Hematopoietic multipotent progenitor cell treated with erythropoietin and hydrocortisone succinate and interleukin-3 and kit ligand, for 17 days (in vitro differentiated cells): ENCODE data around the gene OCLN.
"Not testable (repeated sequence)": the region's sequence is repeated elsewhere in the genome, so short reads cannot be mapped to it uniquely, and the experiment has no call there.

Experiments
- DNase-seq: peaks from one replicate; pipeline ENCODE4 v3.0.0-alpha.2; 2015; ENCODE audit warnings: low spot score

OCLN gene, protein sequence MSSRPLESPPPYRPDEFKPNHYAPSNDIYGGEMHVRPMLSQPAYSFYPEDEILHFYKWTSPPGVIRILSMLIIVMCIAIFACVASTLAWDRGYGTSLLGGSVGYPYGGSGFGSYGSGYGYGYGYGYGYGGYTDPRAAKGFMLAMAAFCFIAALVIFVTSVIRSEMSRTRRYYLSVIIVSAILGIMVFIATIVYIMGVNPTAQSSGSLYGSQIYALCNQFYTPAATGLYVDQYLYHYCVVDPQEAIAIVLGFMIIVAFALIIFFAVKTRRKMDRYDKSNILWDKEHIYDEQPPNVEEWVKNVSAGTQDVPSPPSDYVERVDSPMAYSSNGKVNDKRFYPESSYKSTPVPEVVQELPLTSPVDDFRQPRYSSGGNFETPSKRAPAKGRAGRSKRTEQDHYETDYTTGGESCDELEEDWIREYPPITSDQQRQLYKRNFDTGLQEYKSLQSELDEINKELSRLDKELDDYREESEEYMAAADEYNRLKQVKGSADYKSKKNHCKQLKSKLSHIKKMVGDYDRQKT

DNA sequence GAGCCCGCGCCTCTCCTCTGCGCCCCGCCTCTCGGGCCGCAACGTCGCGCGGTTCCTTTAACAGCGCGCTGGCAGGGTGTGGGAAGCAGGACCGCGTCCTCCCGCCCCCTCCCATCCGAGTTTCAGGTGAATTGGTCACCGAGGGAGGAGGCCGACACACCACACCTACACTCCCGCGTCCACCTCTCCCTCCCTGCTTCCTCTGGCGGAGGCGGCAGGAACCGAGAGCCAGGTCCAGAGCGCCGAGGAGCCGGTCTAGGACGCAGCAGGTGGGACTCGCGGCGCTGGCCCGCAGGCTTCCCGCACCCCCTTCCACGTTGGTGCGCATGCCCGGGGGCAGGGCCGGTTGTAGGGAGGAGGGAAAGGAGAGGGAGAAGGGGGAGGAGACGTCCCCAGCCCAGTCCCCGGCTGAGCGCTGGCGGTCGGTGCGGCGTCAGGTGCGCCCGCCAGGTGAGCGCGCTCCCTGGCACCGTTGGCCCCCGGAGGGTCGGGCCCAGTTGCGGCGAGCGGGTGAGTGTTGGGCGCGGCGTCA is at the start of gene OCLN:
TSS of gene OCLN (plus strand) at position 400 of the 532 bp plus-strand sequence. CDS start 11,455 bp downstream, outside the sequence.
- DNase-seq = no peak

DNA sequence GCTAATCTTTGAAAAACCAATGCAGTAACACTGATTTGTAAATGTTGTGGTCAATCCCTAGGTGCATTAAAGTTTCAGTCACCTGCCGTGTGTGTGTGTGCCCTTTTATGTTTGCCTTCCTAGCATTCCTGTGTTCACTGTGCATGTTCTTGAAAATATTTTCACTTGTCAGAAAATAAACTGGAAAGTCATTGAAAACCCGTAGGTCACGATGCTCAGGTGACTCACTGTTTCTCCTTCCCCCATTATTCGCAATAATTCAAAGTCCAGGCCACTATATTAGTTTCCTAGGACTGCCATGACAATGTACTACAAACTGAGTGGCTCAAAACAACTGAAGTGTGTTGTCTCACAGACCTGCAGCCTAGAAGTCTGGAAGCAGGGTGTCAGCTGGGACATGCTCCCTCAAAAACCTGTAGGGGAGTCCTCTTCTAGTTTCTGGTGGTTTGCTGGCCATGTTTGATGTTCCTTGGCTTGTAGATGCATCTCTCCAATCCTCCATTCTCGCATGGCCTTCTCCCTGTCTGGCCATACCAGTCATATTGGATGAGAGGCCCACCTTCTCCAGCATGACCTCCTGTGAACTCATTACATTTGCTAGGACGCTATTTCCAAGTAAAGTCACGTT is 48.3 kb upstream of the OCLN start:
- no peak for DNase-seq

DNA sequence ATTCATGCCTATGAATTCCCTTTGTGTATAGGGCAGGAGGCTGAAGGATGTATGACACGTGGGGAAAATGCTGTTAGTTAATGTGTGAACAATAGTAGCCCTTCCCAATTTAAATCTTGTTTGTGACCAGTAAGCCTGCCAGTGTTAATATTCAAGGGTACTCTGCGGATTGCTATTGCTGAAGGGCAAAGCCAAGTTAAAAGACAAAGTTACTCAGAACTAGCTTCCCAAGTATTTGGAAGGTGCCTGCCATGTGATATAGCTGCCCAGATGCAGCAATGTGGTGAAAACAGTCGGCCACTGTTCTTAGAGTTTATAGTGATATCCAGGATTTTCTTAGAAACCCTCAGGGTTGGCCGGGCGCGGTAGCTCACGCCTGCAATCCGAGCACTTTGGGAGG is 43.1 kb upstream of the OCLN start:
- no peak for DNase-seq

DNA sequence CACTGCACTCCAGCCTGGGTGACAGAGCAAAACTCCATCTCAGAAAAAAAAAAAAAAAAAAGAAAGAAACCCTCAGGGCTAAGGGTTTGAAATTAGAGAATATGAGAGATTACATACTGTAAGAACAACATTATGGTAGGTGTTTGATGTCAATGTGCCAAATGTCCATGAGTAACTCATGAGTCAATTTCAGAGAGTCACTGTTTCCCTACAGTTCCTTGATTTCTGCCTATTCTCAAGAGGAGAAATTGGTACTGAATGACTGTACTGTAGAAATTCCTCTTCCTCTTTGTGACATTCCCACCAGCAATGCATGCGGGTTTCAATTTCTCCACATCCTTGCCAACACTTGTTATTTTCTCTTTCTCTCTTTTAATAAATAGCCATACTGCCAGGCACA is 42.5 kb upstream of the OCLN start:
- DNase-seq = no peak

DNA sequence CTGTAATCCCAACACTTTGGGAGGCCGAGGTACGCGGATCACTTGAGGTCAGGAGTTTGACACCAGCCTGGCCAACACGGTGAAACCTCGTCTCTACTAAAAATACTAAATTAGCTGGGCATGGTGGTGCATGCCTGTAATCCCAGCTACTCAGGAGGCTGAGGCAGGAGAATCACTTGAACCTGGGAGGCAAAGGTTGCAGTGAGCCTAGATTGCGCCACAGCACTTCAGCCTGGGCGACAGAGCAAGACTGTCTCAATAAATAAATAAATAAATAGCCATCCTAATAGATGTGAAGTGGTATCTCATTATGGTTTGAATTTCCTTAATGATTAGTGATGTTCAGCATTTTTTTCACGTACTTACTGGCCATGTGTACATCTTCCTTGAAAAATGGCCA is 42.1 kb upstream of the OCLN start:
- not testable (repeated sequence) for DNase-seq

DNA sequence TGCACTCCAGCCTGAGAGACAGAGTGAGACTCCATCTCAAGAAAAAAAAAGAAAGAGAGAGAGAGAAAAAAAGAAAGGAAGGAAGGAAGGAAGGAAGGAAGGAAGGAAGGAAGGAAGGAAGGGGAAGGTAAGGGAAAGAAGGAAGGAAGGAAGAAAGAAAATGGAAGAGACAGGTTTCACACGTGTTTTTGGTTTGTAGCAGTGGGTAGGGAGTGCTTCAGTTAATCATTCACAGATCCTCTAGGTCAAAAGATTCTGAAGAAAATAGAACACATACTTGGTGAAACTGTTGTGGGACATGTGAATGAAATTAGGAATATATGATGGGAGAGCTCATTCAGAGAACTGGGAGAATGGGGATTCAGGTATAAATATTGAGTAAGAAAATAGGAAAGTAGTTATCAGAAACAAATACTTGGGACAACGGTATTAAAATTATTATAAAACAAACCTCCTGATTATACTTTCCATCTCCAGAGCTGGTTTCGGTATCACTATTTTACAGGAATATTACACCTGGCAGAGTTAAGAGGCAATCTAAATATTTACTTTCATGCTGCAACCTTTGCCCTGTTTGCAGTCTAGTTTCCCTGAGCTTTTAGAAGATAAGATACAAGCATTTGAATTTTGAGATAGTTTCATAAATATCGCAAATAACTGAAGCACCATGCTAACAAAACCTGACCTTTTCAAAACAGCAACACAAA is 40.5 kb upstream of the OCLN start:
- DNase-seq = no peak

DNA sequence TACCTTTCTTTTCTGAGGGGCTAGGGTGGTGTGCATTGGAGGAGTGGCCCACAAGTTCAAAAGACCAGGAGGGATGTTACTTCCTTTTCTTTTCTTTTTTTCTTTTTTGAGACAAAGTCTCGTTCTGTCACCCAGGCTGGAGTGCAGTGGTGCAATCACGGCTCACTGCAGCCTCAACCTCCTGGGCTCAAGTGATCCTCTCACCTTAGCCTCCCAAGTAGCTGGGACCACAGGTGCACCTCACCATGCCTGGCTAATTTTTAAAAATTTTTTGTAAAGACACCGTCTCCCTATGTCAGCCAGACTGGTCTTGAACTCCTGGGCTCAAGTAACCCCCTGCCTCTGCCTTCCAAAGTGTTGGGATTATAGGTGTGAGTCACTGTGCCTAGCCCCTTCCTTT is 39.1 kb upstream of the OCLN start:
- DNase-seq = not testable (repeated sequence)

DNA sequence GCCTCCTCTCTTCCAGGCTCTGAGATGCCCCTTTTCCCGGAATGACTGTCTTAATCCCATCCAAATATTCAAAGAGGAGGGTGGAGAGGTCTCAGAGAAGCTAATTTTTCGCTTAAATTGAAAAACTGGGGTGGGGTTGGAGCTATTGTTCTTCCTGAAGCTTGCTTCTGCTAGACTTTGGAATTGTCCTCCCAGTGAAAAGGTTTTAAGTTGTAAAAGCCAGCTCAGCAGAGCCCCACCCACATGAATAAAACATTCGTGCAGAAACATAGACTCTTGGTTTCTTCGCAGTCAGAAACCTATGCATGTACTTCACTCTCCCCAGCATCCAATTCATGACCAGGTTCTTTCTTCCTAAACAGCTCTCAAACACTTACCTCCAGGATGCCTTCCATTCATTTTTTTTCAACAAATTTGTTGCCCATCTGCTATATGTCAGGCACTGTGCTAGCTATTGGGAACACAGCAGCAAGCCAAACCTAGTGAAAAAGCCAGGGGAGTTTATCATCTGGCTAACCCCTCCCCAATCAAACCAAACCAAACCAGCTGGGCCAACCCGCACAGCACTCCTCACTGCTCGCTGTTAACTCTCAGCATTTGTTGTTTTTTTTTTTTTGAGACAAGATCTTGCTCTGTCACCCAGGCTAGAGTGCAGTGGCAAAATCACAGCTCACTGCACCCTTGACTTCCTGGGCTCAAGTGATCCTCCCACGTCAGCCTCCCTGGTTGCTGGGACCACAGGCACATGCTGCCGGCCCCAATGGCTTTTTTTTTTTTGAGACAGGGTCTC is 37.9 kb upstream of the OCLN start:
- DNase-seq = no peak

DNA sequence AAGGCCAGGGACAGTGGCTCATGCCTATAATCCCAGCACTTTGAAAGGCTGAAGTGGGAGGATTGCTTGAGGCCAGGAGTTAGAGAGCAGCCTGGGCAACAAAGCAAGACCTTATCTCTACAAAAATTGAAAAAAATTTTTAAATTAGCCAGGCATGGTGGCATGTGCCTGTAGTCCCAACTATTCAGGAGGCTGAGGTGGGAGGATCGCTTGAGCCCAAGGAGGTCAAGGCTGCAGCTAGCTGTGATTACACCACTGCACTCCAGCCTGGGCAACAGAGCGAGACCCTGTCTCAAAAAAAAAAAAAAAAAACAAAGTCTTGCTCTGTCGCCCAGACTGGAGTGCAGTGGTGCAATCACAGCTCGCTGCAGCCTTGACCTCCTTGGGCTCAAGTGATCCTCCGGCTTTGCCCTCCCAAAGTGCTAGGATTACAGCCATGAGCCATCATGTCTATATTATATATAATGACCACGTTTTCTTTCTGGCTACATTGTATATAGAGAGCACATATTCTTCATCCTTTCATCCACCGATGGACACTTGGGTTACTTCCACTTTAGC is 37.1 kb upstream of the OCLN start:
- DNase-seq = not testable (repeated sequence)

DNA sequence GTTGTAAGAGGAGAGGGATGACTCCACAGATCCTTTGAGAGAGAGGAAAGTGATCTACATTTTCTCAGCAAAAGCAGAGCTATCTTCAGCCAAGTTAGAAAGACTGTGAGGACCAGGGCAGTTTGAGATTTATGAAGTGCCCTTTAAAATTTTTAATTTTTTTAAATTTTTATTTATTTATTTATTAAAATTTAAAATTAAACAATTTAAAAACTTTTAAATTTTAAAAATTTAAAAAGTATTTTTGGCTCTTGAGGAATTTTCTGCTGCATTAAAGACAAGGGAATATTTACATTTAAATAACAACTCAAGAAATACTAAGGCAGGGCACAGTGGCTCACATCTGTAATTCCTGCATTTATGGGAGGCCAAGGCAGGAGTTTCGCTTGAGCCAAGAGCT is 30.4 kb upstream of the OCLN start:
- DNase-seq = no peak

DNA sequence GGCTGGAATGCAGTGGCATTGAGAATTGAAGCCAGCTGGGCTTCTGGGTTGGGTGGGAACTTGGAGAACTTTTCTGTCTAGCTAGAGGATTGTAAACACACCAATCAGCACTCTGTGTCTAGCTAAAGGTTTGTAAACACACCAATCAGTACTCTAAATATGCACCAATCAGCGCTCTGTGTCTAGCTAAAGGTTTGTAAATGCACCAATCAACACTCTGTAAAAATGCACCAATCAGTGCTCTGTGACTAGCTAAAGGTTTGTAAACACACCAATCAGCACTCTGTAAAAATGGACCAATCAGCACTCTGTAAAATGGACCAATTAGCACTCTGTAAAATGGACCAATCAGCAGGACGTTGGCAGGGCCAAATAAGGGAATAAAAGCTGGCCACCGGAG is 26.2 kb upstream of the OCLN start:
- not testable (repeated sequence) for DNase-seq

DNA sequence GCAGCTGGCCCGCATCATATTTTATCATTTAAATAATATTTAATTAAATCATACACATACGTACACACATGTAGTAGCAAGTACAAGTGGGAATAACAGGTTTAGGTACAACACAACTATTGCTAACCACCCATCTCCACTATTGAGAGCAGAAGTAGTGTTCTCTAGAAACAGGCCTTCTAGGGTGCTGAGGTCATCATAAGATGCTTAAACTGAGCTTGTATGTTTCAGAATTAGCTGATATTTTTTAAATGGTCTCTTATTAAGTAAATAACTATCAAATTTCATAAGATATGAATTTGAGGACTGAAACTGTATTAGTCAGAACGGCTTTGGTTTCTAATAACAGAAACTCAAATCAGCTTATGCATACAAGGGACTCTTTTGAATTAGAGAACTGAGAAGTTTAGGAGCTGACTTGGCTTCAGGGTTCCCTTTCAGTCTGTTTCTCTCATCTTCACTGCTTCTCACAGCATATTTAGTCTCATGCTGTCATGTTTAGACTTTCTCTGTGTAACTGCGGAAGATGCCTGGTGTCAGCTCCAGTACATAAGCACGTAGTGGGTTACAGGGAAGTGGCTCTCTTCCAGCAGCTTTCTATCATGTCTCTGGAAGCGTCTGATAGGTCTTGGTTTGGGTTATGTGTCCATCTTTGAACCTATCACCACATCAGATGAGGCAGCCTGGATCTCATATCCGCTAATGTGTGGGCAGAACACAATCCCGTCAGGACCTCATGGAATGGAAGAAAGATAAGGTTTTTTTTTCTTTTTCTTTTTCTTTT is 25.0 kb upstream of the OCLN start:
- no peak for DNase-seq

DNA sequence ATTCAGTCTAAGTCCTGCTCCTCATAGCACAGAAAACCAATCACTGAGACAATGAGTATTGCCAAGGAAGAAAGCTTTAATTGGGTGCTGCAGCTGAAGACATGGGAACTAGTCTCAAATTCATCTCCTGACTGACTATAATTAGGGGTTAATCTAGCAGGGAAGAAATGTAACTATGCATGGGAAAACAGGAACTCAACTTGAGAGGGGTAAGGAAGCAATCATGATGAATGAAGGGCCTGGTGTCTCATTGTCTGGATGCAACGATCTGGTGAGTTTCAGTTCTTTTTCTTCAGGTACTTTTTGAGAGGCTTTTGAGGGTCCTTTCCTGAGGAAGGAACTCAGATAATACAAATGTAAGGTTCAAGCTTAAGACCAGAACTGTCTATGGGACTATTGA is 24.0 kb upstream of the OCLN start:
- no peak for DNase-seq

DNA sequence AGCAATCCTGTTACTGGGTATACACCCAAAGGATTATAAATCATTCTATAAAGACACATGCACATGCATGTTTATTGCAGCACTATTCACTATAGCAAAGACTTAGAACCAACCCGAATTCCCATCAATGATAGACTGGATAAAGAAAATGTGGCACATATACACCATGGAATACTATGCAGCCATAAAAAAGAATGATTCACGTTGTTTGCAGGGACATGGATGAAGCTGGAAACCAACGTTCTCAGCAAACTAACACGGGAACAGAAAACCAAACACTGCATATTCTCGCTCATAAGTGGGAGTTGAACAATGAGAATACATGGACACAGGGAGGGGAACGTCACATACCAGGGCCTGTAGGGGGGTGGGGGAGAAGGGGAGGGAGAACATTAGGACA is 21.1 kb upstream of the OCLN start:
- DNase-seq = not testable (repeated sequence)

DNA sequence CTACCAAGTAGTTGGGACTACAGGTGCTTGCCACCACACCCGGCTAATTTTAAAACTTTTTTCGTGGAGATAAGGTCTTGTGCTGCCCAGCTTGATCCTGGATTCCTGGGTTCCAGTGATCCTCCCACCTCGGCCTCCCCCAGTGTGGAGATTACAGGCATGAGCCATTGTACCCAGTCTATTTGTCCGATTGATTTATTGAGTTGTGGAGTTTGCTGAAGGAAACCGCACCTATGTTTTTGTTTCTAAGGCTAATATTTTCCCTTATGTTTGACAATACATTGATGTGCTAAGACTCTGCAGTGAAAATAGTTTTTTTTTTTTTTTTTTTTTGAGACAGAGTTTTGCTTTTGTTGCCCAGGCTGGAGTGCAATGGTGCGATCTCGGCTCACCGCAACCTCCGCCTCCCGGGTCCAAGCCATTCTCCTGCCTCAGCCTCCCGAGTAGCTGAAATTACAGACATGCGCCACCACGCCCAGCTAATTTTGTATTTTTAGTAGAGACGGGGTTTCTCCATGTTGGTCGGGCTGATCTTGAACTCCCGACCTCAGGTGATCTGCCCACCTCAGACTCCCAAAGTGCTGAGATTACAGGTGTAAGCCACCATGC is 20.0 kb upstream of the OCLN start:
- DNase-seq = not testable (repeated sequence)

DNA sequence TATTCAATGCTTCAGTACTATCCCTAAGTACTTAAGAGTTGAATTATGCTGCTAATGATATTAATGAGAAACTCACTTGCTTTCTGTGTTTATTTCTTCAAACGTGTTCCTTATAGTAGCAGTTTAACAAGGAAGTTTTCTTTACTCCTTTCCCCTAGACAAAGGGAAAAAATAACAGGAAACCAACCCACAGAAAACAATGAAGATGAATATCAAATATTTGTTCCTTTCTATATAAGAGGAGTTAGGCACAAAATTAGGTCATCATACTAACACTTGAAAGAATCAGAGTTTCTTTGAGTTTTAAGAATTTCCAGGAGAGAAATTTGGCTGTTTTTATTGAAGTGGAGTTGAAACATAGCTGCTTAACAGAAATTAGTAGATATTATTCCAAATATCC is 15.4 kb upstream of the OCLN start:
- DNase-seq = no peak

DNA sequence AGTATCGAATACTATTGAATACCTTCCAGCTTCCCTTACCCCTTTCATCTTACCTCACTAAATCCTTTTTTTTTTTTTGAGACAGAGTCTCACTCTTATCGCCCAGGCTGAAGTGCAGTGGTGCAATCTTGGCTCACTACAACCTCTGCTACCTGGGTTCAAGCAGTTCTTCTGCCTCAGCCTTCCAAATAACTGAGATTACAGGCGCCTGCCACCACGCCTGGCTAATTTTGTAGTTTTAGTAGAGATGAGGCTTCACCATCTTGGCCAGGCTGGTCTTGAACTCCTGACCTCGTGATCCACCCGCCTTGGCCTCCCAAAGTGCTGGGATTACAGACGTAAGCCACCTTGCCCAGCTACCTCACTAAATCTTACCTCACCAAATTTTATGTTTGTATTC is 14.3 kb upstream of the OCLN start:
- DNase-seq = not testable (repeated sequence)

DNA sequence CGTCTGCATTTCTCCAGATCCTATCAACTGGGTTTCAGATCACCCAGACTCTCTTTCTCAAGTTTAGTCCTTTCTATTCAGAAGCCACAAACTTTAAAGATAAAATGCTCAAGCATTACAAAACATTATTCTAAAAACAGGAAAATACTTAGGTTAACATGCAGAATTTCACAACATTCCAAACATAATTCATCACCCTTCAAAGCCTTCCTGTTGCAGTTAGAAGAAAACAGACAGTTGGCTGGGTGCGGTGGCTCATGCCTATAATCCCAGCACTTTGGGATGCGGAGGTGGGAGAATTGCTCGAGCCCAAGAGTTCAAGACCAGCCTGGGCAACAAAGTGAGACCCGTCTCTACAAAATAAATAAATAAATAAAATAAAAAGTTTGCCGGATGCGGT is 7.7 kb upstream of the OCLN start:
- DNase-seq = no peak

DNA sequence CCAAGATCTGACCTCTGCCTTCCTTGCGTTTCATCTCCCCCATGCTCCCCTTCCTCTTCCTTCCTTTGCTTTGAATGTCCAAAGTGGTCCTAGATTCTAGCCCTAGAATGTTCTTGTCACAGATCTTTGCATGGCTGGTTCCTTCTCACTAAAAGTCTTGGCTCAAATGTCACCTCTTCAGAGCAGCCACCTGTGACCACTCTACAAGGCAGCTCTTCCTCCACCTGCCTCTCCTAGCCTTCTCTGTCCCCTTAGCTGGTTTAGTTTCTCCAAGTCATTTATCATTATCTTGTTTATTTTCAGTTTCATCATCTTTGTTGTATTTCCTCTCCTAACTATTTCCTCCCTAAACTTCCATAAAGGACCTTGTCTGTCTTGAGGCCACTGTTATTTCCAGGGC is 7.1 kb upstream of the OCLN start:
- no peak for DNase-seq

DNA sequence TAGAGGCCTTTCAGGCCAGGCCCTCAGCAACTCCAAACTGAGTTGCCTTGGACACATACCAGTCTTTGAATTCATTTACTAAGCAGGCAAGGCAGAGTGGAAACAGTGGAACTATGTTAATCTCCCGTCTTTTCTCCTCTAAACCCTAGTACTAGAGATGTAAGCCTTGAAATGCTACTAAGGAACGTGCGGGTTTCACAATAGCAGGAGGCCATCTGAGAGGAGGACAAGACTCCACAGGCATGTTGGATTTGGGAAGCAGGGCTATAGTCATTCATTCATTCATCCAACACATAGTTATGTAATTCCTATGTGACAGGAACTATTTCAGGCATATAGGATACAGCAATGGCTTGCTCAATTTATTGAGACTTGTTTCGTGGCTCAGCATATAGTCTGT is 3.3 kb upstream of the OCLN start:
- DNase-seq = no peak
